Trophoblast cell (in vitro differentiated cells and primary cell): Measurements from ENCODE around the gene HS3ST3A1.

Experiments used
- DNase-seq, 2 donors: peaks; one replicate each; pipeline ENCODE4 v3.0.0-alpha.2; 2016
- H2AFZ ChIP-seq: 2 replicates; pipeline ENCODE4 v1.6.1; 2013; ENCODE audit warnings: low read length, moderate library complexity, mild to moderate bottlenecking; ENCODE audit not compliant: insufficient read depth, poor library complexity
- H2AK5ac ChIP-seq: 2 replicates; pipeline ENCODE4 v1.6.1; 2013; ENCODE audit warnings: mild to moderate bottlenecking, low read length
- H2BK120ac ChIP-seq: 2 replicates; pipeline ENCODE4 v1.6.1; 2013; ENCODE audit warnings: low read length, mild to moderate bottlenecking, moderate library complexity; ENCODE audit not compliant: insufficient read depth, poor library complexity
- H2BK12ac ChIP-seq: 2 replicates; pipeline ENCODE4 v1.6.1; 2013; ENCODE audit warnings: mild to moderate bottlenecking, low read length, moderate library complexity
- H2BK5ac ChIP-seq: 2 replicates; pipeline ENCODE4 v1.6.1; 2013; ENCODE audit warnings: low read length, low read depth, moderate library complexity, mild to moderate bottlenecking; ENCODE audit not compliant: poor library complexity
- H3K14ac ChIP-seq: 2 replicates; pipeline ENCODE4 v1.6.1; 2013; ENCODE audit warnings: mild to moderate bottlenecking, low read length
- H3K18ac ChIP-seq: 2 replicates; pipeline ENCODE4 v1.6.1; 2013; ENCODE audit warnings: mild to moderate bottlenecking, low read length
- H3K23ac ChIP-seq: 2 replicates; pipeline ENCODE4 v1.6.1; 2013; ENCODE audit warnings: low read length
- H3K27ac ChIP-seq: 2 replicates; pipeline ENCODE4 v1.5.1; 2013; ENCODE audit warnings: low read depth, mild to moderate bottlenecking, inconsistent platforms, low read length, moderate library complexity
- H3K27me3 ChIP-seq: 2 replicates; pipeline ENCODE4 v1.6.1; 2013; ENCODE audit warnings: inconsistent platforms, mild to moderate bottlenecking, low read length, moderate library complexity; ENCODE audit not compliant: insufficient read depth
- H3K36me3 ChIP-seq, 2 experiments: 1 replicate in 1 of 2; 2 replicates in 1 of 2; pipeline ENCODE4 v1.6.1; 2013; ENCODE audit warnings: low read length in 2 of 2, mild to moderate bottlenecking in 2 of 2, moderate library complexity in 1 of 2; ENCODE audit not compliant: insufficient read depth in 2 of 2, control insufficient read depth in 1 of 2
- H3K4ac ChIP-seq: 2 replicates; pipeline ENCODE4 v1.6.1; 2013; ENCODE audit warnings: low read depth, mild to moderate bottlenecking, low read length, moderate library complexity
- H3K4me1 ChIP-seq, 2 experiments: 1 replicate in 1 of 2; 2 replicates in 1 of 2; pipeline ENCODE4 v1.6.1; 2013; ENCODE audit warnings: low read length in 2 of 2, mild to moderate bottlenecking in 2 of 2, moderate library complexity in 1 of 2; ENCODE audit not compliant: insufficient read depth in 2 of 2, control insufficient read depth in 1 of 2
- H3K4me2 ChIP-seq: 2 replicates; pipeline ENCODE4 v1.6.1; 2013; ENCODE audit warnings: inconsistent platforms, mild to moderate bottlenecking, low read length, moderate library complexity
- H3K4me3 ChIP-seq: 2 replicates; pipeline ENCODE4 v1.5.1; 2013; ENCODE audit warnings: mild to moderate bottlenecking, low read depth, low read length, inconsistent platforms
- H3K79me1 ChIP-seq: one replicate; pipeline ENCODE4 v1.6.1; 2013; ENCODE audit warnings: low read length
- H3K79me2 ChIP-seq: 2 replicates; pipeline ENCODE4 v1.6.1; 2013; ENCODE audit warnings: low read length, mild to moderate bottlenecking; ENCODE audit not compliant: control insufficient read depth, insufficient read depth, poor library complexity
- H3K9ac ChIP-seq: 2 replicates; pipeline ENCODE4 v1.6.1; 2013; ENCODE audit warnings: mild to moderate bottlenecking, low read length
- H3K9me3 ChIP-seq: 2 replicates; pipeline ENCODE4 v1.6.1; 2013; ENCODE audit warnings: low read depth, mild to moderate bottlenecking, control low read depth, inconsistent platforms, low read length; ENCODE audit not compliant: insufficient read depth
- H4K12ac ChIP-seq: 2 replicates; pipeline ENCODE4 v1.6.1; 2013; ENCODE audit warnings: low read depth, mild to moderate bottlenecking, low read length, moderate library complexity
- H4K8ac ChIP-seq: 2 replicates; pipeline ENCODE4 v1.6.1; 2013; ENCODE audit warnings: low read depth, mild to moderate bottlenecking, low read length, moderate library complexity
- H4K91ac ChIP-seq: one replicate; pipeline ENCODE4 v1.6.1; 2013; ENCODE audit warnings: low read depth, mild to moderate bottlenecking, low read length, moderate library complexity
- WGBS: extraction: QIAGEN DNeasy Blood & Tissue Kit; methylation state at CpG from one replicate; pipeline ENCODE4 v1.1.7; 2013; ENCODE audit warnings: missing lambda C conversion rate; ENCODE audit not compliant: insufficient read length, insufficient coverage; ENCODE audit errors: extremely low coverage; 5-methylcytosine and 5-hydroxymethylcytosine counted together

HS3ST3A1 gene

GRCh38 chr17:13638855-13639458 is 37.2 kb upstream of the HS3ST3A1 start:
- Histone ChIP-seq H3K4me1 (no peaks in the 10 kb centered on the region), H3K9me3 (no peaks in the 10 kb centered on the region), H3K9ac (no peak overlapping the region), H3K79me2 (no peaks in the 10 kb centered on the region), H4K91ac (no peak overlapping the region), H3K4me2 (no peak overlapping the region), H2AK5ac (no peak overlapping the region), H2BK12ac (no peak overlapping the region), H3K4ac (no peak overlapping the region), H4K8ac (no peak overlapping the region), H3K27ac (no peak overlapping the region), H3K14ac (no peak overlapping the region), H2BK5ac (no peak overlapping the region), H3K4me3 (no peak overlapping the region), H2BK120ac (no peak overlapping the region), H3K27me3 (no peaks in the 10 kb centered on the region), H3K36me3 (no peaks in the 10 kb centered on the region), H4K12ac (no peak overlapping the region), H3K18ac (no peak overlapping the region), H3K23ac (no peak overlapping the region), H2AFZ (no peak overlapping the region), H3K79me1 (no peaks in the 10 kb centered on the region)
- WGBS, result no CpG with 5 or more reads among the region's 1 CpG
- peak; percentile 26 to 60 for DNase-seq

GRCh38 chr17:13636951-13637350 is 35.2 kb upstream of the HS3ST3A1 start:
- no peaks in the 10 kb centered on the region for H3K36me3 ChIP-seq
- H4K8ac ChIP-seq, result no peak overlapping the region
- H3K79me1 ChIP-seq, result no peaks in the 10 kb centered on the region
- no peak overlapping the region for H3K4ac ChIP-seq
- no peak overlapping the region for H2AFZ ChIP-seq
- H2BK12ac ChIP-seq, result no peak overlapping the region
- H2AK5ac ChIP-seq, result no peak overlapping the region
- no peaks in the 10 kb centered on the region for H3K4me1 ChIP-seq
- no peak overlapping the region for H3K9ac ChIP-seq
- H3K23ac ChIP-seq, result no peak overlapping the region
- no peak for DNase-seq
- no CpG with 5 or more reads among the region's 8 CpGs for WGBS
- H4K91ac ChIP-seq, result no peak overlapping the region
- no peaks in the 10 kb centered on the region for H3K9me3 ChIP-seq
- no peaks in the 10 kb centered on the region for H3K79me2 ChIP-seq
- H2BK120ac ChIP-seq, result no peak overlapping the region
- H3K14ac ChIP-seq, result no peak overlapping the region
- no peak overlapping the region for H3K4me2 ChIP-seq
- no peak overlapping the region for H4K12ac ChIP-seq
- no peak overlapping the region for H3K4me3 ChIP-seq
- no peak overlapping the region for H3K27ac ChIP-seq
- no peak overlapping the region for H3K18ac ChIP-seq
- no peak overlapping the region for H2BK5ac ChIP-seq
- no peaks in the 10 kb centered on the region for H3K27me3 ChIP-seq

- no peak overlapping the region for H3K23ac ChIP-seq
- H3K18ac ChIP-seq, result no peak overlapping the region
- no peak overlapping the region for H3K4me3 ChIP-seq
- H3K4me1 ChIP-seq, result no peaks in the 10 kb centered on the region
- H4K12ac ChIP-seq, result no peak overlapping the region
- no peak overlapping the region for H2BK12ac ChIP-seq
- peak in 1 of 2 donors; percentile 53 for DNase-seq
- no peak overlapping the region for H3K27ac ChIP-seq
- H2AK5ac ChIP-seq, result no peak overlapping the region
- H4K8ac ChIP-seq, result no peak overlapping the region
- no peaks in the 10 kb centered on the region for H3K27me3 ChIP-seq
- H3K14ac ChIP-seq, result no peak overlapping the region
- H3K9me3 ChIP-seq, result no peaks in the 10 kb centered on the region
- H2BK5ac ChIP-seq, result no peak overlapping the region
- H3K36me3 ChIP-seq, result no peaks in the 10 kb centered on the region
- whole genome bisulfite sequencing, result no CpG with 5 or more reads among the region's 5 CpGs
- no peaks in the 10 kb centered on the region for H3K79me1 ChIP-seq
- H3K4me2 ChIP-seq, result no peak overlapping the region
- no peaks in the 10 kb centered on the region for H3K79me2 ChIP-seq
- no peak overlapping the region for H3K9ac ChIP-seq
- H3K4ac ChIP-seq, result no peak overlapping the region
- no peak overlapping the region for H2BK120ac ChIP-seq
- no peak overlapping the region for H2AFZ ChIP-seq
- no peak overlapping the region for H4K91ac ChIP-seq
Measured at GRCh38 chr17:13635951-13636350, 34.2 kb upstream of the HS3ST3A1 start.

DNA sequence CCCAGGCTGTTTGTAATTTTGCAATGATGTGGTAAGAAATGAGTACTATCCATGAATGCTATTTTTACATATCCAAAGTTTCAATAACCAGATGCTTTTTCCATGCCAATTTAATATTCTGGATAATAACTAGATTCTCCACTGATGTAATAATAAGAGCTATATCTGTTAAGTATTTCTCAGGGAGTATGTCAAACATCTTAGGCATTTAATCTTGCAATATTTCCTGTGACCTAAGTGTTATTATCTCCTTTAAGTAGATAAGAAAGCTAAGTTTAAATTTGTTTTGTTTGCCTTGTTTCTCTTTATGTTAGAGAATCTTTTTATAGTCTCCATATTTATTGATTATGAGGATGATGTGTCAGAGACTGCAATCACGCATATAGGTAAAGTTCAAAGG is 32.3 kb upstream of the HS3ST3A1 start:
- no peaks in the 10 kb centered on the region for H3K79me2 ChIP-seq
- H3K27me3 ChIP-seq, result no peaks in the 10 kb centered on the region
- H2BK5ac ChIP-seq, result no peak overlapping the region
- no peak overlapping the region for H2AK5ac ChIP-seq
- H3K23ac ChIP-seq, result no peak overlapping the region
- H3K4me1 ChIP-seq, result no peaks in the 10 kb centered on the region
- H3K4ac ChIP-seq, result no peak overlapping the region
- H4K12ac ChIP-seq, result no peak overlapping the region
- no peak overlapping the region for H3K27ac ChIP-seq
- H3K14ac ChIP-seq, result no peak overlapping the region
- no peaks in the 10 kb centered on the region for H3K79me1 ChIP-seq
- no peak overlapping the region for H2BK120ac ChIP-seq
- no peaks in the 10 kb centered on the region for H3K9me3 ChIP-seq
- no peak overlapping the region for H3K9ac ChIP-seq
- peak; percentile 26 to 71 for DNase-seq
- no peak overlapping the region for H4K8ac ChIP-seq
- no peak overlapping the region for H3K4me2 ChIP-seq
- no peak overlapping the region for H3K4me3 ChIP-seq
- no peak overlapping the region for H2BK12ac ChIP-seq
- no CpG with 5 or more reads among the region's 1 CpG for WGBS
- H3K36me3 ChIP-seq, result no peaks in the 10 kb centered on the region
- no peak overlapping the region for H3K18ac ChIP-seq
- H4K91ac ChIP-seq, result no peak overlapping the region
- H2AFZ ChIP-seq, result no peak overlapping the region
